Stimulated activated CD8-positive, alpha-beta memory T cell treated with anti-CD3 and anti-CD28 coated beads, Interleukin-4, amount 100 ng/mL, for 24 hours (primary cell): ENCODE measurements around the gene BLOC1S4.

Experiments
- DNase-seq: peaks from one replicate; pipeline ENCODE4 v3.0.0-alpha.2; 2020; ENCODE audit warnings: low read depth

The BLOC1S4 gene

GRCh38 chr4:6764976-6765620 is 49.1 kb downstream of the BLOC1S4 start:
- DNase-seq = no peak

DNA sequence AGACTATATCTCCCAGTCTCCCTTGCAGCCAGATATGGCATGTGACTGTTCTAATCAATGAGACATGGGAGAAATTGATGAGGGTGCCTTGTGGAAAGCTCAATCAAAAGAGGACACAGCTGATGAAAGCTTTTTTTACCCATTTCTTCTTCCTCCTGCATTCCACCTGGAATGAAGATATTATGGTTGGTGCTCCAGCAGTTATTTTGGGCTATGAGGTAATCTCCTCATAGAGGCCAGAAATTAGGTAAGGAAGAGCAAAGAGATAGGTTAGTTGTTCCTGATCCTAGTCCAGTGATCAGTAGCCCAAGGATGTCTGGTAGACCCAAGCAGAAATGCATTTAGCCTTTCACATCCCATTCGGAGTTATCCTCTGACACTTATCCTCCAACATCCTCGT is 49.7 kb downstream of the BLOC1S4 start:
- DNase-seq = no peak
